ENCODE data around the gene CDK12. TPM values are rescaled to one million over a fixed set of nuclear protein-coding genes. Genes with fewer than 3 reads are reported as not detected.

The CDK12 gene
- total and polyA plus RNA-seq, 9 of the 15 experiments (the other 6 are each of a cell fraction or from before 2014, with no cell fraction given), result 3.4 to 65.6 (median 36.8) TPM

- TF ChIP-seq TOE1 (IDR thresholded peaks at IDR 0.05; ENCODE audit: borderline replicate concordance) (peak; percentile 65), TOE1 (CRISPR knock-in tag; IDR thresholded peaks at IDR 0.05; ENCODE audit: borderline replicate concordance, low read depth) (no peak), ZNF444 (CRISPR knock-in tag; IDR thresholded peaks at IDR 0.05) (peak; percentile 49; the same call in 1 of the 2 replicates), U2AF1 (optimal IDR thresholded peaks at IDR 0.05; ENCODE audit: low read depth, low read length) (no peak), BCLAF1 (IDR thresholded peaks at IDR 0.05; ENCODE audit: borderline replicate concordance in 1 of 2, control insufficient read depth in 1 of 2, low read depth in 2 of 2, low read length in 1 of 2) (no peak), CREB5 (CRISPR knock-in tag; IDR thresholded peaks at IDR 0.05) (no peak), NR2F6 (CRISPR knock-in tag; IDR thresholded peaks at IDR 0.05) (0 out of 2 replicates have a peak, but pooled peaks have one; percentile 64), HDAC1 (IDR thresholded peaks at IDR 0.05) (peak in 1 of 2 experiments; percentile 95; a peak in 2 of 4 replicates), POLR2B (IDR thresholded peaks at IDR 0.05; ENCODE audit: low read depth, partially characterized antibody) (peak; percentile 99), FOXM1 (IDR thresholded peaks at IDR 0.05; ENCODE audit: low read depth) (peak; percentile 55), FOXM1 (CRISPR knock-in tag; IDR thresholded peaks at IDR 0.05; ENCODE audit: low read depth) (no peak), CHD1 (IDR thresholded peaks at IDR 0.05; ENCODE audit: low read length) (peak; percentile 45), TGIF2 (CRISPR knock-in tag; IDR thresholded peaks at IDR 0.05) (no peak), ZBED1 (IDR thresholded peaks at IDR 0.05) (peak; percentile 61; the same call in 1 of the 2 replicates), ATF7 (IDR thresholded peaks at IDR 0.05) (peak; percentile 66), ZNF395 (CRISPR knock-in tag; IDR thresholded peaks at IDR 0.05) (no peak), CC2D1A (IDR thresholded peaks at IDR 0.05) (peak; percentile 86), HCFC1 (IDR thresholded peaks at IDR 0.05; ENCODE audit: low read depth, low read length) (peak; percentile 45; the same call in 1 of the 2 replicates), TAF9B (IDR thresholded peaks at IDR 0.05; ENCODE audit: partially characterized antibody) (peak; percentile 97), ATF2 (CRISPR knock-in tag; IDR thresholded peaks at IDR 0.05) (no peak), DPF2 (IDR thresholded peaks at IDR 0.05) (peak; percentile 53)
Measured at GRCh38 chr17:39461113-39461925, at the start of gene CDK12 (continued).

Measured in K562 (cell line).